ENCODE results near the gene ENOX1.

DNA sequence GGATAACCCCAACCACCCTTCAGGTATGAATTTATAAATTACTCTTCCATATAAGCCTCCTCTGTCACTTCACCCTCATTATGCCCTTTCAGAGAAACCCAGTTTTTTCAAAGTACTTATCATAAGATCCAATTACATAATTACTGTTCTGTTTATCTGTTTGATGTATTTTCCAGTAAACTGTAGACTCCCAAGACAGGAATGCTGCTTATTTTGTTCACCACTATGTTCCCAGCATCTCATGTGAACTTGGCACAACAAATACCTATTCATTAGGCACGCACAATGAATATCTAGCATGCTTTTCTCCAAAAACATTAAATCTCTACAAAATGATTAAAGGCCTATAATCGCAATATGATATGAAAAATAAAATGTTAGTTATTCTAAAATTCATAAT lies 13.2 kb downstream of the ENOX1 start:
- TF ChIP-seq, protein P1, sequence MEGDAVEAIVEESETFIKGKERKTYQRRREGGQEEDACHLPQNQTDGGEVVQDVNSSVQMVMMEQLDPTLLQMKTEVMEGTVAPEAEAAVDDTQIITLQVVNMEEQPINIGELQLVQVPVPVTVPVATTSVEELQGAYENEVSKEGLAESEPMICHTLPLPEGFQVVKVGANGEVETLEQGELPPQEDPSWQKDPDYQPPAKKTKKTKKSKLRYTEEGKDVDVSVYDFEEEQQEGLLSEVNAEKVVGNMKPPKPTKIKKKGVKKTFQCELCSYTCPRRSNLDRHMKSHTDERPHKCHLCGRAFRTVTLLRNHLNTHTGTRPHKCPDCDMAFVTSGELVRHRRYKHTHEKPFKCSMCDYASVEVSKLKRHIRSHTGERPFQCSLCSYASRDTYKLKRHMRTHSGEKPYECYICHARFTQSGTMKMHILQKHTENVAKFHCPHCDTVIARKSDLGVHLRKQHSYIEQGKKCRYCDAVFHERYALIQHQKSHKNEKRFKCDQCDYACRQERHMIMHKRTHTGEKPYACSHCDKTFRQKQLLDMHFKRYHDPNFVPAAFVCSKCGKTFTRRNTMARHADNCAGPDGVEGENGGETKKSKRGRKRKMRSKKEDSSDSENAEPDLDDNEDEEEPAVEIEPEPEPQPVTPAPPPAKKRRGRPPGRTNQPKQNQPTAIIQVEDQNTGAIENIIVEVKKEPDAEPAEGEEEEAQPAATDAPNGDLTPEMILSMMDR (conservative IDR thresholded peaks at IDR 0.05): no peak
- TF ChIP-seq EZH2 (IDR thresholded peaks at IDR 0.05; ENCODE audit: low read depth): no peak
